Measurements from ENCODE around the gene PTN.

- TF ChIP-seq CTCF (IDR thresholded peaks at IDR 0.05; ENCODE audit: low read depth, low read length, poor library complexity, severe bottlenecking) (no peak), EZH2phosphoT487 (IDR thresholded peaks at IDR 0.05; ENCODE audit: borderline replicate concordance, low read length) (no peak)
Observed at GRCh38 chr7:137304624-137305235, 38.8 kb downstream of the PTN start.
